ENCODE results near the gene MRPL49.
"Not testable (repeated sequence)": the region's sequence is repeated elsewhere in the genome, so short reads cannot be mapped to it uniquely, and the experiment has no call there.

The MRPL49 gene

GRCh38 chr11:65163684-65164083, 41.6 kb downstream of the MRPL49 start:
- Mint-ChIP-seq H3K36me3 (ENCODE audit: insufficient read depth) (no peaks in the 10 kb centered on the region), H3K4me1 (ENCODE audit: low read depth in 2 of 2) (peaks cover 0 to 3% of the 10 kb centered on the region in 2 donors), H3K27ac (no peak overlapping the region), H3K27me3 (peaks cover 14% of the 10 kb centered on the region in 2 donors), H3K4me3 (no peak overlapping the region), H3K9me3 (no peaks in the 10 kb centered on the region)
- no peak for ATAC-seq (replicated peaks)
- no peak for DNase-seq

DNA sequence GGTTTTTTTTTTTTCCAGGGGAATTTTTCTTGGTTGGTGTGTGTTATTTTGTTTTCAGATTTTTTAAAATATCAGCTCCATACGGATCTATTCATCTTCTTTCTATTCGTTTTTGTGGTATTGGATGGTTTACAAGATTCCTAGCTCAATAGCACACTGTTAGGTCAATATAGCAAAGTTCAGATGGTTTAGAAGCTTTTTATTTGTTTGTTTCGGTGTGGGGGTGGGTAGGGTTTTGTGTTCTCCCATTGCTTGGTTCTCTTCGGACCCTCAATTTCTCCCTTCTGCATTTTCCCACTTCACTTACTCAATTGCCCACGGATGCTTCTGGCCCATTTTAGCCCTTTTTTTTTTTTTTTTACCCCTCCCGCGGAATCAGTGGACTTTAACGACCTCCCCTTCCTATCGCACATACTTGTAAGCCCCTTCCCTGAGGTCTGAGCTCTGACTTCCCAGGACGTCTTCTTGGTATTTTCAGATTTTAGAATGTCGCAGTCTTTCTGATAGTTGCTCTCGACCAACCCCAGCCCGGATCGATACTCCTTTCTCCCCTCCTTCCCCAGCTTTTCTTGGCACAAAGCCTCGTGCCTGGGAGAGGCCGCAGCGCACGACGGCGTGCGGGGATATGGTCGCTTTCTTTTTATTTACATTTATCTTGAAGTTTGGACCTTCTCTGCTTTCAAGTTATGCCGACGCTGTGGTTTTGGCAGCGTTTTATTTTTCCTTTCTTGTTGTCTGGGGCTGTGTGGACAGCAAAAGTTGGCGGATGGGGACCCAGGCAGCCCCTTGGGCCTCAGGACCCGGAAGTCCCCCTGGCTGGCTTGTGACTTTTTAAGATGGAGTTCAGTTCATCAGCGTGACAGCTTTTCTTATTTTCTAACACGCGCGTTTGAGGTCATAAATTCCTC, 43.5 kb downstream of the MRPL49 start:
- Mint-ChIP-seq H3K36me3 (ENCODE audit: insufficient read depth) (no peaks in the 10 kb centered on the region), H3K27ac (peak overlapping the region in 1 of 2 donors; percentile 9), H3K4me1 (ENCODE audit: low read depth in 2 of 2) (peaks cover 0 to 7% of the 10 kb centered on the region in 2 donors), H3K9me3 (no peaks in the 10 kb centered on the region), H3K4me3 (no peak overlapping the region), H3K27me3 (peaks cover 0 to 2% of the 10 kb centered on the region in 2 donors)
- ATAC-seq (replicated peaks) (no peak), DNase-seq (no peak)

GRCh38 chr11:65166893-65167292, 44.8 kb downstream of the MRPL49 start:
- no peaks in the 10 kb centered on the region for H3K9me3 Mint-ChIP-seq

GRCh38 chr11:65167656-65168055, 45.5 kb downstream of the MRPL49 start:
- H3K9me3 Mint-ChIP-seq: no peaks in the 10 kb centered on the region
- H3K27me3 Mint-ChIP-seq: no peaks in the 10 kb centered on the region
- H3K4me3 Mint-ChIP-seq: no peak overlapping the region
- DNase-seq (no peak), ATAC-seq (replicated peaks) (no peak)
- no peak overlapping the region for H3K27ac Mint-ChIP-seq
- no peaks in the 10 kb centered on the region for H3K36me3 Mint-ChIP-seq (ENCODE audit: insufficient read depth)
- peaks cover 0 to 7% of the 10 kb centered on the region in 2 donors for H3K4me1 Mint-ChIP-seq (ENCODE audit: low read depth in 2 of 2)

More at GRCh38 chr11:65166893-65167292, 44.8 kb downstream of the MRPL49 start:
- no peak for ATAC-seq (replicated peaks)
- Mint-ChIP-seq H3K27me3 (no peaks in the 10 kb centered on the region), H3K4me3 (no peak overlapping the region), H3K36me3 (ENCODE audit: insufficient read depth) (no peaks in the 10 kb centered on the region), H3K27ac (no peak overlapping the region), H3K4me1 (ENCODE audit: low read depth in 2 of 2) (peaks cover 0 to 7% of the 10 kb centered on the region in 2 donors)
- DNase-seq: no peak

GRCh38 chr11:65169164-65169641, 47.1 kb downstream of the MRPL49 start:
- no peaks in the 10 kb centered on the region for H3K27me3 Mint-ChIP-seq
- DNase-seq: no peak
- H3K9me3 Mint-ChIP-seq: no peaks in the 10 kb centered on the region
- H3K4me1 Mint-ChIP-seq (ENCODE audit: low read depth in 2 of 2): peaks cover 0 to 7% of the 10 kb centered on the region in 2 donors
- peak overlapping the region in 1 of 2 donors; percentile 1 for H3K4me3 Mint-ChIP-seq
- no peaks in the 10 kb centered on the region for H3K36me3 Mint-ChIP-seq (ENCODE audit: insufficient read depth)
- ATAC-seq (replicated peaks): peak; percentile 26
- H3K27ac Mint-ChIP-seq: peak overlapping the region in 1 of 2 donors; percentile 53

GRCh38 chr11:65170058-65170534, 48.0 kb downstream of the MRPL49 start, which contains the start of gene SPDYC:
Gene SPDYC, plus strand, starts transcription at chr11:65170233. Its CDS starts 1,125 bp downstream, at chr11:65171358.
- Mint-ChIP-seq H3K4me3 (peak within 1 kb of the TSS in 1 of 2 donors; percentile 1), H3K36me3 (ENCODE audit: insufficient read depth) (no peaks in the 10 kb centered on the region), H3K27me3 (no peaks in the 10 kb centered on the region), H3K4me1 (ENCODE audit: low read depth in 2 of 2) (peaks cover 0 to 7% of the 10 kb centered on the region in 2 donors), H3K9me3 (no peaks in the 10 kb centered on the region), H3K27ac (peak within 1 kb of the TSS in 1 of 2 donors; percentile 53)
- DNase-seq (no peak), ATAC-seq (replicated peaks) (no peak)

DNA sequence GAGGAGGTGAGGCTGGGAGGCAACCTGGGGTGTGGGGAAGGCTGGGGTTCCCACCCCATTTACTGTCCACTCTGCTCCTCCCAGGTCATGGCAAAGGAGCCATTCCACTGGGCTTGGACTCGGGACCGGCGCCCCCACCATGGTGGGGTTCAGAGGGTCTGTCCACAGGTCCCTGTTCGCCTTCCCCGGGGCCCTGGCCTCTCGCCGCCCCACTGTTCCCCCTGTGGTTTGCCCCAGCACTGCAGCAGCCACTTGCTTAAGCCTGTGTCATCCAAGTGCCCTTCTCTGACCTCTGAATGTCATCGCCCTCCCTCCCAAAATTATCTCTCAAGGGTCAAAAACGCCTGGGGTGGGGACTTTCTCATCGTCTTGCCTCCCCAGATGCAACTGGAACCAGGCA, 50.5 kb downstream of the MRPL49 start:
- Mint-ChIP-seq H3K4me3 (no peak overlapping the region), H3K36me3 (ENCODE audit: insufficient read depth) (no peaks in the 10 kb centered on the region), H3K27me3 (no peaks in the 10 kb centered on the region), H3K4me1 (ENCODE audit: low read depth in 2 of 2) (peaks cover 0 to 7% of the 10 kb centered on the region in 2 donors), H3K27ac (no peak overlapping the region), H3K9me3 (no peaks in the 10 kb centered on the region)
- ATAC-seq (replicated peaks) (no peak), DNase-seq (no peak)

DNA sequence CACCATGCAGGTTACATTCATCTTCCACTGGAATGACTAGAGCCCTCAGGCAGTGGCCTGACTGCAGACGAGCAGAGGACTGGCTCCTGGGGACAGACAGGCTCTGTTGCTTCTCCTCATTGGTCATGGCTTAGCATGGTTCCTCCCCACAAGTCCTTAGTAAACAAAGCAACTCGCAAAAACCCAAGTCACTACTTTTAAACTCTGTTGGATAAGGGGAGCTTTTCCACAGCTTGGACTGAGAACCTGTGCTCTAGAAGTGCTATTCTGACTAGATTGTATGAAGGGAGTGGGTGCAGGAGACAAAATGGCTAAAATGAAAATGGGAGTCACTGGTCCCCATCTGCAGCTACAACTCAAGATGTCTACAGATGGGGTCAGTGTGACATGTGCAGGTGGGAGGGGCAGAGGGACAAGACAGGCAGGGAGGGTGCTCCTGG, 52.5 kb downstream of the MRPL49 start:
- not testable (repeated sequence) for H3K36me3 Mint-ChIP-seq (ENCODE audit: insufficient read depth); ATAC-seq (replicated peaks); H3K27me3 Mint-ChIP-seq; DNase-seq; H3K4me1 Mint-ChIP-seq (ENCODE audit: low read depth in 2 of 2); H3K27ac Mint-ChIP-seq; H3K9me3 Mint-ChIP-seq; H3K4me3 Mint-ChIP-seq

Data from effector memory CD8-positive, alpha-beta T cell (primary cell).